AG04450 (cell line): ENCODE measurements around the gene HOXA3. TPM values are rescaled to one million over a fixed set of nuclear protein-coding genes. Genes with fewer than 3 reads are reported as not detected.

ENCODE experiments used
- CTCF ChIA-PET: fragments of 300-600, 350-600 bp; formaldehyde crosslinking; extraction: SDS; loops from one replicate; lab custom pipeline; 2022; ENCODE audit warnings: antibody characterized with exemption, inconsistent platforms; lab: Charles Lee
- POLR2A ChIA-PET: fragments of 350-600 bp; formaldehyde crosslinking; extraction: SDS; loops from one replicate; lab custom pipeline; 2021; ENCODE audit warnings: antibody characterized with exemption, inconsistent platforms; lab: Yijun Ruan, JAX
- DNase-seq: peaks from one replicate; pipeline ENCODE4 v3.0.0-alpha.2; 2011; ENCODE audit warnings: low read depth, low spot score
- H3K27ac ChIP-seq: one replicate; pipeline ENCODE4 v1.5.1; 2012; ENCODE audit warnings: low read depth, low read length, control low read depth
- H3K27me3 ChIP-seq: one replicate; pipeline ENCODE4 v1.6.0; 2012; ENCODE audit warnings: low read length; ENCODE audit not compliant: control insufficient read depth, insufficient read depth
- H3K4me3 ChIP-seq: 2 replicates; pipeline ENCODE4 v1.5.1; 2011; ENCODE audit warnings: mild to moderate bottlenecking, low read depth, low read length, control low read depth
- H3K9me3 ChIP-seq: 2 replicates; pipeline ENCODE4 v1.5.1; 2012; ENCODE audit warnings: low read length; ENCODE audit not compliant: control insufficient read depth, insufficient read depth
- polyA plus RNA-seq: library from polyadenylated mRNA; depleted of rRNA; stranded (reverse); fragments of >200 nt; gene quantifications from 2 replicates; pipeline ENCODE4 v1.2.3, GENCODE V29; 2011; rRNA removed
- small RNA-seq: library from RNA; depleted of rRNA; stranded (forward); fragments of <200 nt; gene quantifications from one replicate; pipeline ENCODE3, GENCODE V24; 2012; ENCODE audit warnings: low read depth; ENCODE audit not compliant: insufficient read length
- TF ChIP-seq, protein P1 (sequence below): IDR thresholded peaks from 2 replicates; pipeline ENCODE4 v1.5.1; 2011; ENCODE audit warnings: low read depth, low read length, control low read depth, inconsistent platforms

Gene HOXA3
- polyA plus RNA-seq, 1 experiment: 1.6 TPM

DNA sequence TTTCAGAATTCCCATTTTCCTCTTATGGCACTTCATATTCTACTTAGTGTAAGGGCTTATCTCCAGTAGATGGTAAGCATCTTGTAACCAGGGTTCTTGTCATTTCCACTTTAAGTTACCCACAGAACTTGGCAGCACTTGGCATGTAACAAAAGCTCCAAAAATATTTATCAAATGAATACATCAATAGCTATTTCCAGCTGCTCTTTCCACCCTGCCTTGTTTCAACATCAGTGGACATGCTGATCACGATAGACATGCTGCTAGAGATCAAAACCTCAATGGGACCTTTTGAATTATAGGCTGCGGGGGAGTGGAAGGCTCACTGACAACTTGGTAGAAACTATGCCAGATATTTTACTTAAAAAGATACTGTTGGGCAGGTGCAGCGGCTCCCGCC is 89.4 kb downstream of the HOXA3 start:
- H3K27ac ChIP-seq: no peak overlapping the region
- ChIA-PET POLR2A (no interaction called here), CTCF (no interaction called here)
- H3K27me3 ChIP-seq: no peaks in the 10 kb centered on the region
- H3K4me3 ChIP-seq: no peak overlapping the region
- TF ChIP-seq, protein P1, sequence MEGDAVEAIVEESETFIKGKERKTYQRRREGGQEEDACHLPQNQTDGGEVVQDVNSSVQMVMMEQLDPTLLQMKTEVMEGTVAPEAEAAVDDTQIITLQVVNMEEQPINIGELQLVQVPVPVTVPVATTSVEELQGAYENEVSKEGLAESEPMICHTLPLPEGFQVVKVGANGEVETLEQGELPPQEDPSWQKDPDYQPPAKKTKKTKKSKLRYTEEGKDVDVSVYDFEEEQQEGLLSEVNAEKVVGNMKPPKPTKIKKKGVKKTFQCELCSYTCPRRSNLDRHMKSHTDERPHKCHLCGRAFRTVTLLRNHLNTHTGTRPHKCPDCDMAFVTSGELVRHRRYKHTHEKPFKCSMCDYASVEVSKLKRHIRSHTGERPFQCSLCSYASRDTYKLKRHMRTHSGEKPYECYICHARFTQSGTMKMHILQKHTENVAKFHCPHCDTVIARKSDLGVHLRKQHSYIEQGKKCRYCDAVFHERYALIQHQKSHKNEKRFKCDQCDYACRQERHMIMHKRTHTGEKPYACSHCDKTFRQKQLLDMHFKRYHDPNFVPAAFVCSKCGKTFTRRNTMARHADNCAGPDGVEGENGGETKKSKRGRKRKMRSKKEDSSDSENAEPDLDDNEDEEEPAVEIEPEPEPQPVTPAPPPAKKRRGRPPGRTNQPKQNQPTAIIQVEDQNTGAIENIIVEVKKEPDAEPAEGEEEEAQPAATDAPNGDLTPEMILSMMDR: no peak
- no peaks in the 10 kb centered on the region for H3K9me3 ChIP-seq
- DNase-seq: no peak

Small RNAs within 50 kb of the gene (small RNA-seq; reads per million reads assigned to genes)
- gene AC004080.5: not detected
- gene RF01977: not detected
- gene RF02140: not detected
- gene RF02141: not detected

Other genes with a start within 250 kb of the HOXA3 start
- gene HOXA1, start 56.6 kb downstream of the HOXA3 start, polyA plus RNA-seq: 2.6 and 2.9 TPM in 2 replicates
- 3.1 and 4.1 TPM in 2 replicates for gene HOXA2, start 49.9 kb downstream of the HOXA3 start, polyA plus RNA-seq
- 5.4 and 5.8 TPM in 2 replicates for gene HOXA4, start 21.8 kb downstream of the HOXA3 start, polyA plus RNA-seq
- 48.3 and 51.0 TPM in 2 replicates for gene HOXA5, start 8.9 kb downstream of the HOXA3 start, polyA plus RNA-seq
- gene HOXA6, start 4.8 kb downstream of the HOXA3 start, polyA plus RNA-seq: 1.2 and 1.3 TPM in 2 replicates
- gene HOXA7, start 4.1 kb upstream of the HOXA3 start, polyA plus RNA-seq: 5.1 and 5.3 TPM in 2 replicates
- gene HOXA9, start 13.0 kb upstream of the HOXA3 start, polyA plus RNA-seq: 0.78 and 1.5 TPM in 2 replicates
- gene HOXA10, start 21.7 kb upstream of the HOXA3 start, polyA plus RNA-seq: 0.36 and 0.47 TPM in 2 replicates
- gene HOXA11, start 32.6 kb upstream of the HOXA3 start, polyA plus RNA-seq: 0.04 and 0.14 TPM in 2 replicates
- not detected in 2 replicates for gene HOXA13, start 47.5 kb upstream of the HOXA3 start, polyA plus RNA-seq
- not detected in 2 replicates for gene EVX1, start 90.2 kb upstream of the HOXA3 start, polyA plus RNA-seq